Activated CD8-positive, alpha-beta T cell treated with anti-CD3 and anti-CD28 coated beads for 36 hours (primary cell): ENCODE measurements around the gene OR8A1. TPM values are rescaled to one million over a fixed set of nuclear protein-coding genes. Genes with fewer than 3 reads are reported as not detected.

Experiments
- ATAC-seq: fragments of 200-7000 bp; cut with Tn5 transposase; one replicate; pipeline ENCODE4 v1.10.0; 2021; ENCODE audit warnings: mild to moderate bottlenecking, moderate library complexity
- CTCF ChIA-PET: fragments of 350-600 bp; sonication (Branson Sonifier 250); formaldehyde crosslinking; loops from one replicate; lab custom pipeline; 2021; ENCODE audit warnings: antibody characterized with exemption; lab: Charles Lee
- POLR2A ChIA-PET: fragments of 350-600 bp; sonication (Branson Sonifier 250); formaldehyde crosslinking; loops from one replicate; lab custom pipeline; 2021; ENCODE audit warnings: antibody characterized with exemption; lab: Charles Lee
- DNase-seq: peaks from one replicate; pipeline ENCODE4 v3.0.0-alpha.2; 2020
- H3K27ac Mint-ChIP-seq: one replicate; pipeline ENCODE4 v1.8.0; 2021; ENCODE audit warnings: mild to moderate bottlenecking, mixed read lengths
- H3K27me3 Mint-ChIP-seq: one replicate; pipeline ENCODE4 v1.8.0; 2021; ENCODE audit warnings: mixed read lengths
- H3K36me3 Mint-ChIP-seq: one replicate; pipeline ENCODE4 v1.8.0; 2021; ENCODE audit warnings: low read depth, mixed read lengths
- H3K4me1 Mint-ChIP-seq: one replicate; pipeline ENCODE4 v1.8.0; 2021; ENCODE audit warnings: low read depth, mixed read lengths
- H3K4me3 Mint-ChIP-seq: one replicate; pipeline ENCODE4 v1.8.0; 2021; ENCODE audit warnings: mild to moderate bottlenecking, moderate library complexity, mixed read lengths
- H3K9me3 Mint-ChIP-seq: one replicate; pipeline ENCODE4 v1.8.0; 2021; ENCODE audit warnings: mixed read lengths
- CTCF ChIP-seq: fragments of 200-600 bp; IDR thresholded peaks from one replicate; pipeline ENCODE4 v1.8.0; 2022; ENCODE audit warnings: antibody characterized with exemption, mild to moderate bottlenecking
- intact Hi-C: fragments of 100-400 bp; cut with micrococcal nuclease; formaldehyde crosslinking; loops from one replicate; pipeline ENCODE4 v1.10.0; 2022
- total RNA-seq, 2 experiments: library from RNA; stranded (reverse); gene quantifications; one replicate each; pipeline ENCODE4 v1.2.3, GENCODE V29; 2021

Gene OR8A1
- total RNA-seq, 2 experiments from 2014 or later, result not detected

GRCh38 chr11:124586238-124586860 lies 16.6 kb downstream of the OR8A1 start:
- DNase-seq, result peak; percentile 68
- H3K9me3 Mint-ChIP-seq, result no peaks in the 10 kb centered on the region
- no peaks in the 10 kb centered on the region for H3K4me1 Mint-ChIP-seq
- no peak overlapping the region for H3K27ac Mint-ChIP-seq
- no peak for ATAC-seq
- intact Hi-C loops, result loop anchor here (2.0 to 5.0 kb wide), 2 partner anchors 172 to 514 kb away; no protein-coding TSS in a partner anchor
- no peaks in the 10 kb centered on the region for H3K36me3 Mint-ChIP-seq
- ChIA-PET POLR2A (no interaction called here), CTCF (interaction anchor here (0.7 to 2.5 kb wide), 7 partner anchors 9 to 515 kb away, joined by 3 to 16 read pairs (median 6); no protein-coding TSS in a partner anchor)
- peak; percentile 76 for TF ChIP-seq CTCF
- H3K4me3 Mint-ChIP-seq, result no peak overlapping the region
- H3K27me3 Mint-ChIP-seq, result peaks cover 14% of the 10 kb centered on the region

- DNase-seq, result no peak
- Mint-ChIP-seq H3K4me3 (no peak overlapping the region), H3K36me3 (no peaks in the 10 kb centered on the region), H3K27ac (no peak overlapping the region), H3K9me3 (no peaks in the 10 kb centered on the region), H3K4me1 (no peaks in the 10 kb centered on the region), H3K27me3 (peaks cover 23% of the 10 kb centered on the region)
- ChIA-PET CTCF (no interaction called here), POLR2A (no interaction called here)
- no peak for ATAC-seq
- intact Hi-C loops, result no loop called here
- no peak for TF ChIP-seq CTCF
Measured at GRCh38 chr11:124591430-124591829, 21.6 kb downstream of the OR8A1 start.

GRCh38 chr11:124592627-124593026 lies 22.8 kb downstream of the OR8A1 start:
- no peaks in the 10 kb centered on the region for H3K4me1 Mint-ChIP-seq
- H3K27ac Mint-ChIP-seq, result no peak overlapping the region
- POLR2A ChIA-PET, result no interaction called here
- ATAC-seq, result no peak
- H3K9me3 Mint-ChIP-seq, result no peaks in the 10 kb centered on the region
- CTCF ChIA-PET, result no interaction called here
- DNase-seq, result no peak
- no peak overlapping the region for H3K4me3 Mint-ChIP-seq
- intact Hi-C loops, result no loop called here
- no peak for TF ChIP-seq CTCF
- H3K27me3 Mint-ChIP-seq, result peaks cover 20% of the 10 kb centered on the region
- no peaks in the 10 kb centered on the region for H3K36me3 Mint-ChIP-seq

GRCh38 chr11:124595302-124595701 lies 25.5 kb downstream of the OR8A1 start:
- intact Hi-C loops, result no loop called here
- Mint-ChIP-seq H3K9me3 (no peaks in the 10 kb centered on the region), H3K4me1 (no peaks in the 10 kb centered on the region), H3K27me3 (peaks cover 22% of the 10 kb centered on the region), H3K36me3 (no peaks in the 10 kb centered on the region), H3K27ac (no peak overlapping the region), H3K4me3 (no peak overlapping the region)
- DNase-seq, result no peak
- TF ChIP-seq CTCF, result no peak
- ATAC-seq, result no peak
- POLR2A ChIA-PET, result no interaction called here
- CTCF ChIA-PET, result interaction anchor here (1.3 kb wide), 1 partner anchor 10 kb away, joined by 6 read pairs; no protein-coding TSS in a partner anchor

- TF ChIP-seq CTCF, result no peak
- H3K27ac Mint-ChIP-seq, result no peak overlapping the region
- DNase-seq (no peak), ATAC-seq (no peak)
- H3K27me3 Mint-ChIP-seq, result peaks cover 28% of the 10 kb centered on the region
- ChIA-PET CTCF (no interaction called here), POLR2A (no interaction called here)
- H3K9me3 Mint-ChIP-seq, result no peaks in the 10 kb centered on the region
- intact Hi-C loops, result no loop called here
- H3K4me1 Mint-ChIP-seq, result no peaks in the 10 kb centered on the region
- H3K36me3 Mint-ChIP-seq, result no peaks in the 10 kb centered on the region
- no peak overlapping the region for H3K4me3 Mint-ChIP-seq
Measured at GRCh38 chr11:124597626-124598025, 27.8 kb downstream of the OR8A1 start.
